HG03060 (cell line): Measurements from ENCODE around the gene GPX4.

ENCODE experiments used
- ATAC-seq: cut with Tn5 transposase; IDR thresholded peaks from one replicate; pipeline ENCODE4 v1.9.1; 2021; ENCODE audit warnings: low read depth, moderate number of reproducible peaks; ENCODE audit not compliant: unreplicated experiment

GPX4 gene

DNA sequence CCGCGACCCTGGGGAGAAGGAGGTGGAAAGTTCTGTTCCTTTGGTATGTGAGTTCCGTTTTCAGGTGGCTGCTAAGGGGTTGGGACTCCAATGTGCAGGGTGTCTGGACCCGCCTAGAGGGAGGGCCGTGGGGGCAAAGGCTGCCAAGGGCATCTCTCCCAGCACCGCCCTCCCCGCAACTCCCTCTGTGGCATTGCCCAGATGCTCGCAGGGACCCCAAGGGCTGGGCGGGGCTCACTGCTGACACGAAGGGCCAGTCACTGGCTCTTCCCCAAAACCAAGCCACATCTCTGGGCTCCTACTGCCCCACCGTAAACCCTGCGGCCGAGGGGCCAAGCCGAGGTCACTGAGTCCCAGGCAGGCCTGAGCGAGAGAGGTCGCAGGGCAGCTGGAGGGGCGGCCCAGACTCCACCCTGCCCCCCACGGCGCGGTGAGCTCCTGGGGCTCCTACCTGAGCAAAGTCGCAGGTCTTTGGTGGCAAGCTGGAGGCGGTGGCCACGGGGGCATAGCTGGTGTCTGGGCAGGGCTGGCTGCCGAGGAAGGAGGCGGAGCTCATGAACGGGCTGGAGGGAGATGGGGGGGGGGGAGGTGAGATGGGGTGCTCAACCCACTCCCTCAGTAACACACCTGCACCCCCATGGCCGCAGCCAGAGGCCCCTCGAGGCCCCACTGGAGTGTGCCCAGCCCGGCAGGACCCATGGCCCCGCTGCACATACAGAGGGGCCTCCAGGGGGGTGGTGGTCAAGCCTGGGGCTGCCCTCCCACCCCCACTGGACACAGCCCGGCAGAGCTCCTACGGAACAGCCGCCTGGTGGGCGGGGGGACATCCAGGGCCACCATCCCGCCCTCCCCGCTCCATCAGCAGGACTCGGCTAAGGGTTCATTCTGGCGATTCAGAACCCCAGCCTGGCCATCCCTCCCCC is 43.3 kb downstream of the GPX4 start:
- ATAC-seq, result no peak

DNA sequence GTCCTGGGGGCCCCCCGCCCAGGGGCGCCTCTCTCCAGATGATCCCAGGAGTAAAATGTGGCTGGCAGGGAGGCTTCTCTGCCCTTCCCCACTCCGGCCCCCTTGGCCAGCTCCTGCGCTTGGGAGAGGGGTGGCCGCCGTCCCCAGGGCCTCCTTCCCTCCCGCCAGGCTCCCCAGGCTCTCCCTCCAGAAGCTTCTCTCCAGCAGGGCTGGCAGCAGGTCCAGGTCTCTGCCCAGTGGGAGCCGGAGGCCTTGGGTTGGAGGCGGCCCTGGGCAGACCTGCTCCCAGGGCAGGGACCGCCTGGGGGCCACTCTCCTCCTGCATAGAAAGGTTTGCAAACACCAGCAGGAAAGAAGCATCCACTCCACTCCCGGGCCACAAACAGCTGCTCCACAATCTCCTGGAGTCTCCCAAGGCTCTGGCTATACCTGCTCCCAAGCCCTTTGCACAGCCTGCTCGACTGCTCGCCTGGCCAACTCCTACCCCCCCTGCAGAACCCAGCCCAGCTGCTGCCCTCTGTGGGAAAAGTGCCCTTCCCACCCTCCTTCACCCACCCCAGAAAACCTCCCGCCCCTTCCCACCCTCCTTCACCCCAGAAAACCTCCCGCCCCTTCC is 44.2 kb downstream of the GPX4 start:
- ATAC-seq, result no peak

DNA sequence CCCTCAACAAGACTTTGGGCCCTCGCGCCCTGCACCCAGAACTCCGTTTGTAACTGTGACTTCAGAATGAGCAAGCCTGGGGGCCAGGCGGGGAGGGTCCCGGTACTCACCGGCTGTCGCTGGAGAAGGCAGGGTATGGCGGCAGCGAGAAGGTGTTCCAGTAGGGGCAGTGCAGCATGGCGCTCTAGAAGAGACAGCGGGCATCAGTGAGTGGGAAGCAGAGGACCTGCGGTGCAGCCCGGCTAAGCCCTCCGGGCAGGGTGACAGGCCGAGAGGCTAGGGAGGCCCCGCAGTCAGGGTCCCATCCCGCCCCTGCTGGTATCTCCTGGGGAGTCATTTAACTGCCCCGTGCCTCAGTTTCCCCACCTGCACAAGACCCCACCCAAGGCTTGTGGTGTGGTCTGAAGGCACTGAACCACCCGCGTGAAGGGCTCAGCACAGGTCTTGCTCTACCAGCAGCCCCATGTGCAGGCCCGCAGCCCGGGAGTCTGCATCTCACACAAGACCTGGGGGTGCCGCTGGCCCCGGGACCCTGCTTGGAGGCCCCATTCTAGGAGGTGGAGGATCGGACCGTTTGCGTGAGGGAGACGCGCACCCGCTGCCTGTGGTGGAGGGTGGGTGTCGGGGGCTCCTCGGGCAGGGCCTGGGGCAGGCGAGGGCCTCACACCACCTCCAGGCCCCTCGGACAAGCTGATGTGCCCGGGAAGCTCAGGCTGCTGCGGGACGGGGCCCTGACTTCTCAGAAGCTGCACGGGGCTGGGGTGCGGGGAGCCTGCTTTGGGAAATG is 45.7 kb downstream of the GPX4 start:
- ATAC-seq, result no peak

DNA sequence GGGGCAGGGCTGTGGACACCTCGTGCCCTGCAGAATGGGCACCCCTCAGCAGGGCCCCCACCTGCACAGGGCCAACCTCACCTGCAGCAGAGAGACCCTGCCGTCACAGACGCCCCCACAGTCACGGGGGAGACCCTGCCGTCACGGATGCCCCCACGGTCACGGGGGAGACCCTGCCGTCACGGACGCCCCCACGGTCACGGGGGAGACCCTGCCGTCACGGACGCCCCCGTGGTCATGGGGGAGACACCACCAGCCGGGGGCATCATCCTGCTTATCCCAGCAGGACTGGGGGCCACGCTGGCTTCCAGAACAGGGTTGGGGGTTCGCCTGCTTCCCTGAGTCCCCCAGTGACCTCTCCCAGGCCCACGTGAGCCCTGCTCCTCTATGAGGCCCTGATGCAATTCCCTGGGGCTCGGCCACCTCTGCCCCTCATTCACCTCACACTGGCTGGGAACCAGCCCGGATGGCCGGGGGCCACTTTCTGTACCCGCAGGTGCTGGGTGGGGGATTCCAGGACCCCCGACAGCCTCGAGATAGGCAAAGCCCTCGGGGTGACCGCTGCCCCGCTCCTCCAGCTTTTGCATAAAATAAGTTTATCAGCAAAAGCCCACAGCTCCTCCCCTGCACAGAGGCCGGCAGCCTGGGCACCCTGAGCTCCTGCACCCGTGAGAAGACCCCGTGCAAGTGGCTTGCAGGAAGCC is 46.7 kb downstream of the GPX4 start:
- ATAC-seq, result no peak

DNA sequence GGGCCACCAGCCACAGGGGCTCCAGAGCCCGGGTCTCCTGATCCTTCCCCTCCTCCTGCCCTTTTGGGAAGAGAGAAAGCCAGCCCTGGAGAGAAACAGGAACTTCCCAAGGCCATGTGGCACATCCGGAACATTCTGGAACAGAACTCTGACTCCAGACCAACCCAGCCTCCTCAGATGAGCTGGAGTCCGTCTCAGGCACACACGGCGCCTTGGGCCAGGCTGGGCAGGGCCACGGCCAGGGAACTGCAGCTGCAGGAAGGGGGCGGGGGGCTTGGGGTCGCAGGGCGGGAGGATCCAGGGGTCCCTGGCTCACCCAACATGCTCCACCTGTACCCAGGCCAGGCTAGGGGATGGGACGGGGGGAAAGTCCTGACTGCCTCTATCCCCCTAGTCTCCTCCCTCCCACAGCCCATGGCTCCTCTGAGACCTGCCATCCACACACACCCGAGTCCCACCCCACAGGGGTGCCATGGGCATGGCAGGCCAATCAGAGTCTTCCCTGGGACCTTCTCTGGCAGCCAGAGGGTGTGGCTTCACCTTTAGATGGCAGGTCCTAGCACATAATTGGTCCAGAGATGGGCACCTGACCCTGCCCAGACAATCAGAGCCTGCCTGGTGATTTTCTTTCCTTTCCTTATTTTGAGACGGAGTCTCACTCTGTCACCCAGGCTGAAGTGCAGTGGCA is 47.4 kb downstream of the GPX4 start:
- no peak for ATAC-seq

DNA sequence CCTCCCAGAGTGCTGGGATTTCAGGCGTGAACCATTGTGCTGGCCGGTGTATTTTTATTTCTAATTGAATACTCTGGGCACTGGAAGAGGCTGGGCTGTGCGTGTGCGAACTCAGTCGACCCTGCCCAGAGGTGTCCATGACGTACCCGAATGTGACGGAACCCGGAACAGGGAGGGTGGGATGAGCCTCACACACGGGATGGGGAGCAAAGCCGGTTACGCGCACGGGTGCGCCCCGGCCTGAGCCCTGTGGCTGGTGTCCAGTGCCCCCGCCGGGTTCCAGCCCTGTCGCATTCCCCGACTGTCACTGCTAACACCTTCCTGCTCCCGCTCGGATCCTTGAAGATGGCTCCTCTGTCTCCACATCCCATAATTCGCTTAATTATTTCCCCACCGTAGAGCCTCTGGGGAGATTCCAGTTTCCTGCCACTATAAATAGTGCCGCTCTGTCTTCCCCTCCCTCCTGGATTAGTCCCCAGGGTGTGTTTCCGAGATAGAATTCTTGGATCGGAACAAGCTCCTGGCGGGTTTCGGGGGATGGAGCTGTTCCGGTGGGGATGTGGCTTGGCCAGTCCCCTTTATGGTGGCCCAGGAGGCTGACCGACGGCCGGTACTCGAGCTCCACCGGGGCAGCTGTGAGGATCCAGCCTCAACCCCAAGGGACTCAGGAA is 48.3 kb downstream of the GPX4 start:
- ATAC-seq, result no peak

DNA sequence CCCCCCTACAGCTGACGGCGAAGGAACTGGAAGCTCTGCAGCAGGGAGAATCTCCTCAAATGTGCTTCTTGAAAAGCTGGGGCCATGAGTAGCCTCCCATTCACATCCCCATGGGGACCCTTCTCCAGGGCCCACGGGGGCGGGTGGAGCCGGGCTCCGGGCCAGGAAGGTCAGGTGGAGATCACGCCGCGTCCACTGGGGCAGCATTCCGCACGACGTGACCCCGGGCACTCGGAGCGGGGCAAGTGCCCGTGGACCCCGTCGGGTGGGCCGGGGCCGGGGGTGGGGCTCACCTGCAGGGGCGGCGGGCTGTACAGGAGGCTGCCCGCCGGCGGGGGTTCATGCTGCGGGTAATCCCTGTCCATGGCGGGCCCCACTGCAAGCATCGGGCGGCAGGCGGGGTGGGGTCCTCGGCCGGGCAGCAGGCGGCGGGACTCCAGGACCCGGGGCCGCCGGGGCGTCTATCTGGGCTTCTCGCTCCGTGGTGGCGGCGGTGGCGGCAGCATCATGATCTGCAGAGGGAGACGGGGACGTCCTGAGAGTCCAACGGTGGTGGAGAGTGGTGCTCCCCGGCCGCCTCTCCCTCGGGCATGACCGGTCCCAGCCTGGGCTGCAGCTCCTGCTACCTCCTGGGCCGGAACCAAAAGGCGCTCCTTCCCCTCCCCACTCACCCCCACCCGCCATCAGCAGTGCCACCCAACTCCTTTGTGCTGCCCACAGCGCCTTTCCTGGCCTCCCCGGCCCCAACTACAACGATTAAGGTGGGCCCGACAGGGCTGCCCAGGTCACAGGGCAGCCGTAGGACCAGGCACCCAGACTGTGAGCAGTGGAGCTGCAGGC is 50.3 kb downstream of the GPX4 start:
- no peak for ATAC-seq

DNA sequence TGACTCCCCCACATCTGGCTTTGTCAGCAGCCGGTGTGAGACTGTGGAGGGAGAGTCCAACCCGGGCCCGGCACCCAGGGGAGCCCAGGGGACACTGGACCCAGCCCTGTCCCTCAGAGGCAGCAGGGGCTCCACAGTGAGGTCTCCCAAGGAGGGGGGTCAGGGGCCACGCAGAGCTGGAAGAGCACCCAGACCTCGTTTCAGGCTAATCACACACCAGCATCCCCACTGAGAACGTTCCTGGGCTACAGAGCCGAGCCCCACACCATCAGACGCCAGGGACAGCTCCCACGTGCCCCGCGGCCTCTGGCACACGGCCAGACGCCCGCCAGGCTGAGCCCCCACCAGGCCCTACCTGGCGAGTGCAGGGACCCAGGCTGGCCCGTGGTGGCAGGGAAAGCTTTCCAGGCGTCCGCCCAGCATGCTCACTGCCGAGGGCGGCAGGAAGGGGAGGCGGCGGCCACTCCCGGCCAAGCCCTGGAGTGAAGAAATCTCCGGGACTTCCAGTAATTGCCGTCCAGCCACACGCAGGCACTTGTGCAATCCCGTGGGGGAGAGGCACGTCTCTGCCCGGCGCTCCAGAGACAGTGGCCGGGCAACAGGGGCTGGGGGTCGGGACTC is 51.0 kb downstream of the GPX4 start:
- no peak for ATAC-seq

DNA sequence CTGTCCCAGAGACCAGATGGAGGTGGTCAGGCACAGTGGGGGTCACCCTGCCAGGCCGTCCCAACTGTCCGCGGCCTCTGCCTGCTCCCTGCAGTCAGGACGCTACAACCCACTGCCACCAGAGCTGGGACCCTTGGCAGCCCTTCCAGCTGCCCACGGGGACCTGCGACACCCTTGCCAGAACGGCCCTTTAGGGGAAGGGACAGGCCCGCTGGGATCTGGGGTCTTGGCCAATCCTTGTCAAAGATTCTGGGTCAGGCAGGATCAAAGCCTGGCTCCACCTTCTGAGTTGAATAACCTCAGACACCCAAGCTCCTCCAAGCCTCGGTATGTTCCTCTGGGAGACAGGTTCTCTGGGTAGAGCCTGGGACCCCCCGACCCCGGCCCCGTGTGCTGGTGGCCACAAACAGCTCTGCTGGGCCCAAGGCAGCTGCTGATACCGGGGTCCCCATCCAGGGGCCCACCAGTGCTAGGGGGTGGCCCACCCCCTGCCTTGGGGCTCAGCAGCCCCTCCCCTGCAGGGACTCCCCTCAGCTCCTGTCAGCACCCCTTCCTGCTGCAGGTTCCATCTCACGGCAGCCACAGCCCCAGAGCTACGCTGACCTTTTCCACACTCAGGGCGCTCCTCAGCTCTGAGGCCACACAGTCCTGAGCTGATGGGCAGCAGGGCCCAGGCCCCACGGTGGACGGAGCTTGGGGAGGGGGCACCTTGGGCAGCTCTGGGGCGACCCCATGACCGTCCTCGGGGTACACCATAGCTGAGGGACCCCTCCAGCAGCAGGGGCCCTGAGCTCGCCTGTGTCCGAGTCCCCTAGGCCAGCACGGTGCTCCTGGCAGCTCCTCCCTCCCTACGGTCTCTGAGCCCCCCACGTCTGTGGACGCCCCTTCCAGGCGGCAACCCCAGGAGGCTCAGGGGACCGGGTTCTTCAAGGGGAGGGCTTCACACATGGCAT is 51.8 kb downstream of the GPX4 start:
- no peak for ATAC-seq
